Left ventricle myocardium inferior (tissue), 1 donor: ENCODE results near the gene UNG. TPM values are rescaled to one million over a fixed set of nuclear protein-coding genes. Genes with fewer than 3 reads are reported as not detected.

Experiments
- DNase-seq: peaks from one replicate; pipeline ENCODE4 v3.0.0-alpha.2; 2020
- H3K27ac ChIP-seq: fragments of 200-600 bp; replicated peaks from 2 replicates; pipeline ENCODE4 v1.8.0; 2021
- H3K27me3 ChIP-seq: fragments of 200-600 bp; 2 replicates; pipeline ENCODE4 v1.8.0; 2021; ENCODE audit warnings: low read depth
- H3K36me3 ChIP-seq: fragments of 200-600 bp; 2 replicates; pipeline ENCODE4 v1.8.0; 2021
- H3K4me1 ChIP-seq: fragments of 200-600 bp; 2 replicates; pipeline ENCODE4 v1.8.0; 2021
- H3K4me3 ChIP-seq: fragments of 200-600 bp; 2 replicates; pipeline ENCODE4 v1.8.0; 2021; ENCODE audit warnings: mild to moderate bottlenecking, moderate library complexity
- H3K9me3 ChIP-seq: fragments of 200-600 bp; replicated peaks from 2 replicates; pipeline ENCODE4 v1.8.0; 2021
- CTCF ChIP-seq: fragments of 200-600 bp; IDR thresholded peaks from 2 replicates; pipeline ENCODE4 v1.8.0; 2021; ENCODE audit warnings: antibody characterized with exemption, mild to moderate bottlenecking, borderline replicate concordance
- intact Hi-C: fragments of 100-400 bp; cut with micrococcal nuclease; formaldehyde crosslinking; loops from one replicate; pipeline ENCODE4 v1.11.0; 2022
- total RNA-seq: library from RNA; stranded (reverse); fragmentation: NEBNext Ultra II Directional; extraction: Animal tissue kit (Norgen Biotek cat#: 25700); gene quantifications from one replicate; pipeline ENCODE4 v1.2.1, GENCODE V29; 2021
- donor health status: DM: no; HTN: yes; CAD: no; lungs with severe emphysema.

Gene UNG
- total RNA-seq, 1 donor from 2014 or later, result 24.6 TPM

GRCh38 chr12:109100741-109101140, 3.3 kb downstream of the UNG start:
- no peak for TF ChIP-seq CTCF
- DNase-seq, result no peak
- Histone ChIP-seq H3K4me3 (no peak overlapping the region), H3K4me1 (peaks cover 37% of the 10 kb centered on the region), H3K9me3 (no peaks in the 10 kb centered on the region), H3K27me3 (no peaks in the 10 kb centered on the region), H3K36me3 (peaks cover 54% of the 10 kb centered on the region), H3K27ac (no peak overlapping the region)
- intact Hi-C loops, result no loop called here

GRCh38 chr12:109102491-109102890, 5.1 kb downstream of the UNG start:
- intact Hi-C loops, result no loop called here
- Histone ChIP-seq H3K36me3 (peaks cover 69% of the 10 kb centered on the region), H3K4me1 (peaks cover 32% of the 10 kb centered on the region), H3K27ac (no peak overlapping the region), H3K9me3 (no peaks in the 10 kb centered on the region), H3K27me3 (no peaks in the 10 kb centered on the region), H3K4me3 (no peak overlapping the region)
- DNase-seq, result no peak
- no peak for TF ChIP-seq CTCF

- intact Hi-C loops, result no loop called here
- H3K27ac ChIP-seq, result no peak overlapping the region
- TF ChIP-seq CTCF, result no peak
- no peak overlapping the region for H3K4me3 ChIP-seq
- no peak for DNase-seq
- H3K27me3 ChIP-seq, result no peaks in the 10 kb centered on the region
- H3K36me3 ChIP-seq, result peaks cover 71% of the 10 kb centered on the region
- H3K4me1 ChIP-seq, result peaks cover 11% of the 10 kb centered on the region
- H3K9me3 ChIP-seq, result no peaks in the 10 kb centered on the region
These were observed 7.8 kb downstream of the UNG start for GRCh38 chr12:109105176-109105575.

- Histone ChIP-seq H3K27me3 (no peaks in the 10 kb centered on the region), H3K4me1 (peaks cover 44% of the 10 kb centered on the region), H3K36me3 (peaks cover 31% of the 10 kb centered on the region), H3K9me3 (no peaks in the 10 kb centered on the region), H3K27ac (peak overlapping the region; percentile 97), H3K4me3 (no peak overlapping the region)
- DNase-seq, result no peak
- intact Hi-C loops, result no loop called here
- TF ChIP-seq CTCF, result no peak
These were observed 12.5 kb downstream of the UNG start for GRCh38 chr12:109109746-109110350.

GRCh38 chr12:109110988-109111495, 13.6 kb downstream of the UNG start:
- intact Hi-C loops, result no loop called here
- H3K27ac ChIP-seq, result peak overlapping the region; percentile 97
- H3K9me3 ChIP-seq, result no peaks in the 10 kb centered on the region
- no peak for TF ChIP-seq CTCF
- DNase-seq, result peak; percentile 94
- H3K36me3 ChIP-seq, result peaks cover 19% of the 10 kb centered on the region
- H3K27me3 ChIP-seq, result no peaks in the 10 kb centered on the region
- H3K4me1 ChIP-seq, result peaks cover 55% of the 10 kb centered on the region
- peak overlapping the region; percentile 71 for H3K4me3 ChIP-seq
